RCC 7860 (cell line): Measurements from ENCODE around the gene STAT5A.
A peak's percentile ranks its signal among the peaks of the same experiment; 100 is the strongest.

ENCODE experiments used
- DNase-seq: peaks from one replicate; pipeline ENCODE4 v3.0.0-alpha.2; 2015; ENCODE audit warnings: low spot score
- FAIRE-seq: peaks from 2 replicates; lab custom pipeline; 2012; peaks lifted over from hg19 to GRCh38; lab: Jason Lieb, UNC

The STAT5A gene

GRCh38 chr17:42322382-42323267, 34.3 kb downstream of the STAT5A start:
- peak; percentile 79 for DNase-seq
- FAIRE-seq = peak; percentile 44

GRCh38 chr17:42323268-42323773, 35.0 kb downstream of the STAT5A start:
- DNase-seq = no peak
- FAIRE-seq = no peak

GRCh38 chr17:42325026-42325425, 36.7 kb downstream of the STAT5A start:
- peak; percentile 88 for DNase-seq

GRCh38 chr17:42329025-42329976, 41.0 kb downstream of the STAT5A start:
- FAIRE-seq (peak; percentile 76), DNase-seq (peak; percentile 80)

More at GRCh38 chr17:42325026-42325425, 36.7 kb downstream of the STAT5A start:
- FAIRE-seq = peak; percentile 82

GRCh38 chr17:42333053-42333452, 44.8 kb downstream of the STAT5A start:
- FAIRE-seq (no peak), DNase-seq (no peak)

GRCh38 chr17:42334677-42335076, 46.4 kb downstream of the STAT5A start:
- FAIRE-seq = no peak
- DNase-seq = no peak

- DNase-seq (no peak), FAIRE-seq (no peak)
Observed at GRCh38 chr17:42337442-42337841, 49.1 kb downstream of the STAT5A start.

- DNase-seq (no peak), FAIRE-seq (no peak)
Observed at GRCh38 chr17:42338427-42338985, 50.2 kb downstream of the STAT5A start.

GRCh38 chr17:42339221-42339620, 50.9 kb downstream of the STAT5A start:
- no peak for FAIRE-seq

GRCh38 chr17:42340691-42341127, 52.4 kb downstream of the STAT5A start:
- FAIRE-seq = no peak
- no peak for DNase-seq

More at GRCh38 chr17:42339221-42339620, 50.9 kb downstream of the STAT5A start:
- no peak for DNase-seq

- DNase-seq = no peak
Observed at GRCh38 chr17:42341568-42341967, 53.3 kb downstream of the STAT5A start.

GRCh38 chr17:42342242-42343008, 54.1 kb downstream of the STAT5A start:
- peak; percentile 47 for FAIRE-seq
- DNase-seq = peak; percentile 26

More at GRCh38 chr17:42341568-42341967, 53.3 kb downstream of the STAT5A start:
- no peak for FAIRE-seq

- no peak for FAIRE-seq
Observed at GRCh38 chr17:42345396-42346073, 57.2 kb downstream of the STAT5A start.

GRCh38 chr17:42346481-42346880, 58.2 kb downstream of the STAT5A start:
- no peak for DNase-seq
- no peak for FAIRE-seq

More at GRCh38 chr17:42345396-42346073, 57.2 kb downstream of the STAT5A start:
- no peak for DNase-seq

- DNase-seq = peak; percentile 36
Observed at GRCh38 chr17:42347198-42347597, 58.9 kb downstream of the STAT5A start.

GRCh38 chr17:42347606-42348005, 59.3 kb downstream of the STAT5A start:
- FAIRE-seq (no peak), DNase-seq (no peak)

More at GRCh38 chr17:42347198-42347597, 58.9 kb downstream of the STAT5A start:
- peak; percentile 81 for FAIRE-seq

GRCh38 chr17:42348104-42348503, 59.8 kb downstream of the STAT5A start:
- DNase-seq (no peak), FAIRE-seq (no peak)

- DNase-seq (no peak), FAIRE-seq (no peak)
Observed at GRCh38 chr17:42354956-42355843, 66.9 kb downstream of the STAT5A start.
